GM21576 (cell line): ENCODE measurements around the gene OBP2B.

Source experiments
- ATAC-seq: cut with Tn5 transposase; IDR thresholded peaks from one replicate; pipeline ENCODE4 v1.9.1; 2021; ENCODE audit warnings: mild to moderate bottlenecking, moderate library complexity; ENCODE audit not compliant: unreplicated experiment

The OBP2B gene

GRCh38 chr9:133202688-133203453 lies 6.2 kb downstream of the OBP2B start:
- no peak for ATAC-seq

GRCh38 chr9:133202145-133202513 lies 6.9 kb downstream of the OBP2B start:
- no peak for ATAC-seq

GRCh38 chr9:133201424-133202144 lies 7.5 kb downstream of the OBP2B start:
- no peak for ATAC-seq

GRCh38 chr9:133200631-133201030 lies 8.4 kb downstream of the OBP2B start:
- no peak for ATAC-seq

GRCh38 chr9:133199648-133200321 lies 9.3 kb downstream of the OBP2B start:
- ATAC-seq = no peak

- no peak for ATAC-seq
Observed at GRCh38 chr9:133195029-133195428, 14.0 kb downstream of the OBP2B start.

- ATAC-seq = no peak
Observed at GRCh38 chr9:133194597-133194996, 14.5 kb downstream of the OBP2B start.

- no peak for ATAC-seq
Observed at GRCh38 chr9:133191989-133192388, 17.1 kb downstream of the OBP2B start.

- no peak for ATAC-seq
Observed at GRCh38 chr9:133189826-133190225, 19.2 kb downstream of the OBP2B start.

GRCh38 chr9:133188843-133189180 lies 20.2 kb downstream of the OBP2B start:
- ATAC-seq = no peak

GRCh38 chr9:133188006-133188842 lies 20.8 kb downstream of the OBP2B start:
- no peak for ATAC-seq

- no peak for ATAC-seq
Observed at GRCh38 chr9:133187561-133188005, 21.5 kb downstream of the OBP2B start.

GRCh38 chr9:133186736-133187135 lies 22.3 kb downstream of the OBP2B start:
- no peak for ATAC-seq

GRCh38 chr9:133184971-133185370 lies 24.1 kb downstream of the OBP2B start:
- no peak for ATAC-seq

GRCh38 chr9:133182151-133182550 lies 26.9 kb downstream of the OBP2B start:
- ATAC-seq = no peak

GRCh38 chr9:133181561-133181960 lies 27.5 kb downstream of the OBP2B start:
- ATAC-seq = no peak

GRCh38 chr9:133180953-133181352 lies 28.1 kb downstream of the OBP2B start:
- ATAC-seq = no peak

GRCh38 chr9:133173056-133173455 lies 36.0 kb downstream of the OBP2B start:
- no peak for ATAC-seq

- no peak for ATAC-seq
Observed at GRCh38 chr9:133171161-133171961, 37.7 kb downstream of the OBP2B start.

- no peak for ATAC-seq
Observed at GRCh38 chr9:133170716-133171115, 38.3 kb downstream of the OBP2B start.
